GM18508 (cell line): ENCODE results near the gene PARP14.
"Not testable (repeated sequence)": the region's sequence is repeated elsewhere in the genome, so short reads cannot be mapped to it uniquely, and the experiment has no call there.

Experiments
- ATAC-seq: cut with Tn5 transposase; IDR thresholded peaks from one replicate; pipeline ENCODE4 v1.9.1; 2021; ENCODE audit warnings: moderate number of reproducible peaks; ENCODE audit not compliant: insufficient read depth, unreplicated experiment

The PARP14 gene

DNA sequence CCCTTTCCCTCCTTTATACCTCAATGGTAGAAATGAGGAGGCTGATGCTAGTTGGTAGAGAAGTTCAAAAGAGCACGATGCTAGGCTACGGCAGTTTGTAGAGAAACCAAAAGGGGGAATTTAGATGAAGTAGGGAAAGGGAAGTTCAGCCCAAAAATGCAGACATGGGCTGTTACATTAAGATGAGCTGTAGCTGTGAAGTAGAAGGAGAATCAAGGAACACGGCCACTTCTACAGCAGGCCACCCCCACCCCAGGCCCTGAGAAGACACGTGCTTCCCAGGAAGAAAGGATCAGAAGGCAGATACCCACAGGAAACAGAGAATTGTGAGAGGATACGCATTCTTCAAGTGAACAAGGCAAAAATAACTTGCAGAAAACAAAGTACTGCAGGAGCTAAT lies 2.1 kb upstream of the PARP14 start:
- no peak for ATAC-seq

DNA sequence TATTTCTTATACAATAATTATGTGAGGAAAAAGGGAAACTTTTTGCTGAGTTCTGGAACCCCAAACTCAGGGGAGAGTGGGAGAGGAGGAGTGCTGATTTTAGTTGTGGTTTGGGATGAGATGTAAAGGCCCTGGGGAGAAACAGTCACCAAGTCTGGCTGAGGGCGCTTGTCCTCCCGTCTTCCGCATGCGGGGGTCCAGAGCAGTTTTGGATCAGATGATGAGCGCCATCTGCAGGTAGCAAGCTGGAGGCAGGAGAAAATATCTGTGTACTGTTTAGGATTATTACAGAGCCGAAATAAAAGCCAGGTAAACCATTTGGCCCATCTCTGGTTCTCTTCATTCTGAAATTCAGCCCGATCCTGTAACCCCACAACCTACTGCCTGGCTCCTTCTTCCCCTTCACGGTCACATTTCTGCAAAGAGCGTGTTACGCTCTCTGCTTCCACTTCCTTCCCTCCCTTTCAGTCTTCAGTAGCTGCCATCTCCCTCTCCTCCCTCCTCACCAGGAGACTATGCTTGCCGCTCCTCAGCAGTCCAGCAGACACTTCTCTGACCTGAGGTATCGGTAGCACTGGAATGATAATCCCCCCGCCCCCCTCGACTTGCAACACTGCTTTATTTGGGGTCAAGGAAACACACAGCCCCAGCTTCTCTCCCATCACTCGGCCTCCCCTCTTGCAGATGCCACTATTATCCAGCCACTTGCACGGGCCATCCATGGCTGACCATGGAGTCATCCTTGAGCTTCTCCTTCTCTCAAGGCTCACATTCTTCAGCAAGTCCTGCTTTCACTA lies 1.4 kb upstream of the PARP14 start:
- ATAC-seq = no peak

DNA sequence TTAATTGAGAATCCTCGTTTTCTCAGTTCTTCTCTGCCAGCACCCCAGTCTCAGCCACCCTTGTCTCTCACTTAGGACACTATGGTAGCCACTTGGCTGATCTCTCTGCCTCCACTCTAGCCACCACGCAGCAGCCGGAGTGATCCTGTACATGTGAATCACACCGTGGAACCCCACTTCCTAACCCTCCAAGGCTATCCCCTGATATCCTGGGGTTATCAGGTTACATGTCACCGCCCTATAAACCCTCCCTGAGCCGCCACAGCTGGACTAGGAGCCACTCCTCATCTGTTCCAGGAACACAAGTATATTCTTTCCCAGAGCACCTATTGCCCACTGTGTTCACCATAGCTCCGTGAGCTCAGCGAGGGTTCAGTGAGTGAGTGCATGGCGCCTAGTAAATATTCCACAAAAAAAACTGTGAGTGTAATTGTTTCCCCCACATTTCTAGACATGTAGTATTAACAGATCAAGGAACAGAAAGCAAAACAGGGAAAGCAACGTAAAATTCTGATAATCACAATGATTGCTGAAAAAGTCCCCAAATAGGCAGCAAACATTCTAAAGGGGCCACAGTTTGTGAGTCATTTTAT lies 661 bp upstream of the PARP14 start:
- ATAC-seq = no peak

DNA sequence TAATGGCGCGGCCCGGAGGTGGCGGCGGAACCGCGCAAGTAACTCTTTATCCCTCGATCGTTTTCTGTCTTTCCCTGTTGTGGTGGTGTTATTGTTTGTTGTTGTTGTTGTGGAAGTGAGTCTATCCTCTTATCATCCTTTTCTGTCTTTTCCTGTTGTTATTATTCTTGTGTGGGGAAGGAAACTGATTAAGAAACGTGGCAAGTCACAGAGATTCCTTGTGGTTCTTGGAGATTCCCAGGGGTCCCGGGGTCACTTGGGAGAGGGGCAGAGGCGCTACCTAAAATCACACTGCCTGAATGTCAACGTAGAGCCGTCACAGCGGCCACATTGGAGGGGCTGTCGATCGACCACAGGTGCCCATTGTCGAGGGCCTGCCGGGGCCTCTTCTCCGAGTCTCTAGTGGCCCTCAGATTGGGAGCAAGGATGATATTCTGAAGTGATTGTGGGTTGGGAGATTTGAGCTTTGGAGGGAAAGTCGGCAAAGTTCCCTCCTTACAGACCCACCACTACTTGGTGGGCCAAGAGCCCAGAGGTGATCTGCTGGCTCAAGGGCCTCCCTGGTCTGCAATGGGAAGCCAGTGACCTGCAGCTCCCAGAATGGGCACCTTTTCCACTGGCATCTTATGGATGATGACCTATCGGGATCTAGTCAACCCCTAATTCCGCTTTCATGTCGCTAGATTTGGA lies 790 bp downstream of the PARP14 start:
- no peak for ATAC-seq

DNA sequence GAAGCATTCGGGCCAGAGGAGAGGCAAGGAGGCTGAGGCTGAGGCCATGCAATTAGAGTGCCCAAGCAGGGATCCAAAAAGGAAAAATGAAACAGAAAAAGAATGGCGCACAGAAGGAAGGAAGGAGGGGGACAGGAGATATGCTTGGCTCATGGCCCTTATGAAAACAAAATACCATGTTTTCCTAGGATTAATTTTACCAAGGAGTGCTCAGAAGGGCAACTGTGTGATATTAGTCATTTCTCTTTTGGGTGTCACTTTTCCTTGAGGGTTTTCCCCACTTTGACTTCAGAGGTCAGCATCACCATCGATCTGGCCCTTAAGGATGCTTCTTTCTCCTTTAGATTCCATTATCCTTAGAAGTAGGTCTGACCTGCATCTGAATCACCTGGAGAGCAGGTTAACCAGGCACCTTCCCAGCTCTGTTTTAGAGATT lies 1.4 kb downstream of the PARP14 start:
- ATAC-seq = no peak

DNA sequence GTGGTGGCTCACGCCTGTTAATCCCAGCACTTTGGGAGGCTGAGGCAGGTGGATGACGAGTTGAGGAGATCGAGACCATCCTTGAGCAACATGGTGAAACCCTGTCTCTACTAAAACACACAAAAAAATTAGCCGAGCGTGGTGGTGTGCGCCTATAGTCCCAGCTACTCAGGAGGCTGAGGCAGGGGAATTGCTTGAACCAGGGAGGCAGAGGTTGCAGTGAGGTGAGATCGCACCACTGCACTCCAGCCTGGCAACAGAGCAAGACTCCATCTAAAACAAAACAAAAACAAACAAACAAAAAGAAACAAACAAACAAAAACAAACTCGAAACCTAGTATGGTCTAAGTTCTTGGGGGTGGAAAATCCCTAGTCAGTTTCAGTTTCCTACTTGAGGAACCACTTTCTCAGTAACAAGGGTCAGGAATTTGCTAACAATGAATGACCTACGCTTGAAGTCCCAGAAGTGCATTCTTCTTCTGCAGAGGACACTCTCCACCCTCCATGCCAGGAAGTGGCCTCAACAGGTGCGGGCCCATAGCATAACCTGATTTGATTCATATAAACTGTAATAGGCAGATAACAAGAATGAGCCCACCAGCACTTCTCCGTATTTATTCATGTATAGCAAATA lies 2.3 kb downstream of the PARP14 start:
- not testable (repeated sequence) for ATAC-seq

DNA sequence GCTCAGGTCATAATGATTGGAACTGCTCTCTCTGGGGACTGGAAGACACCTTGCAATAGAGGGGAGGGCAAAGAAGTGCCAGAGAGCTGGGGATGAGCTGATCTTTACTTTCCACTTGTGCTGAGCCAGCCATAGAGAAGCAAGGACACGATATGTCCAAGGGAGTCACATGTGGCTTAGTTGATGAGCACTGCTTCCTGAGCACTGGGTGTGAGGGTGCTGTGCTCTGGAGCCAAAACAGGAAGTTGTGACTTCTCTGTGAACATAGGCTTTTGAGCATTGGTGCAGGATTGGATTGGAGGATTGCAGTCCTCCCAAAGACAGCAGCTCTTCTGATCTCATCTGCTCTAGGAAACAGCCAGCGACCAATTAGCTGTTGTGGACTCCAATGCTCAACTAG lies 6.7 kb downstream of the PARP14 start:
- ATAC-seq = no peak

DNA sequence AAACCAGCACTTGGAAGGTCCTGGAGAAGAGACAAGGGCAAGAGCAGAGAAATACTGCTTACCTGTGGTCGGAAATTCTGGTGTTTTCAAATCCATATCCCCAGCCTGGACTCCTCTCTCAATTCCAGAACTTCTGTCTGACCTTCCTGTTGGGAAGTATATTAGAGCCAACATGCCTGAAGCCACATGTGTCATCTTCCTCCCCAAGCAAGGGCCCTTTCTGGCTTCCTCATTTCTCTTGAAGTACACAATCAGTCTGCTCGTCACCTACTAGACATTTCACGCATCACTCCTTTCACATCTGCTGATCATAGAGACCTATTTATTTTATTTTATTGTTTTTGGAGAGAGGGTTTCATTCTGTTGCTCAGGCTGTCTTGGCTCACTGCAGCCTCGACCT lies 8.4 kb downstream of the PARP14 start:
- no peak for ATAC-seq

DNA sequence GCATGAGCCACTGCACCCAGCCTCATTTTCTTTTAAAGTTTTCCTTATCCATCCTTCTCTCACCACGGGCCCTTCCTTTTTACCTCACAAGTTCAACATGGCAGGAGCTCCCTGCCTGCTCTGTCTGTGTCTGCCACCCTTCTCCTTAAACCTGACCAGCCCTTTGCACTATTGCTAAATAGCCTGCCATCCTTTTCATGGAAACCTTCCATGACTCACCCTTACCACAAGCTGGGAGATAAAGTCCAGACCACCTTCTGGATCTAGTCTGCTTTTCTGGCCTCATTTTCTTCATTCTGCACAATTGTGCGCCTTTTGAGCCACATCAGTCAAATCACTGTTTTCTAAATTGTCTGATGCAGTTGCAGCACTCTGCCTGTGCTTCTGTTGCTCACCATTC lies 8.9 kb downstream of the PARP14 start:
- no peak for ATAC-seq

DNA sequence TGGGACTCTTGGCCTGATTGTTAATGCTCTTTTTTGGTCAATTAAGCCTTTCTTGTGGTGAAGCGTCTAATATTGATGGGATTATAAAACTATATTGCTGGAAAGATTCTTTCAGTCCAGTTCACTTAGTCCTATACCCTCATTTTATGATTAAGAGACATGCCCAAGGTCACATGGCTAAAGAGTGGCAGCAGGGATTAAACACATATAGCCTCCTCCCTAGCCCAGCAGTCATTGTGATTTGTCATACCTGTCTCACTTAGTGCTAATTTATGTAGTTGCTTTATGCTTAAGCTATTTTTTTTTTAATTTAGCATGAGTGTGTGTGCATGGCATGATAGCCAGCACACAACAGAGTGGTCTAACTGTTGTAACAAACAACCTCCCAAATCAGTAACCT lies 9.5 kb downstream of the PARP14 start:
- no peak for ATAC-seq

DNA sequence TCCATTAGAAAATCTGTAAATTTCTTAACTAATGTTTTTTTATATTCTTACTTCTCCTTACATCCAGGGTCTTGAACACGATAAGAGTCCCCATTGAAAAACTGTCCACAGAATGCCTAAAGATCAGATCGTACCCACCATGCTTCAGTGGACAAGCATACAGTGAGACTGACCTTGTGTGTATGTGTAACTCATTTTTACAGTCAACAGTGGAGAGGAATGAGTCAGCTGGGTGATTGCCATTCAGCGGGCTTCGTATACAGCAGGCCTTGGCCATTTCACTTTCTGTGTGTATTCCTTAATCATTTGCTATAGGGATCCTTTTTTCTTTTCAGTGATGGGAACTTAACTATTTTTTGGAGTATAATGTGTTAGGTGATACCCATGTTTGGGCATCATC lies 10.6 kb downstream of the PARP14 start:
- peak; percentile 69 for ATAC-seq

DNA sequence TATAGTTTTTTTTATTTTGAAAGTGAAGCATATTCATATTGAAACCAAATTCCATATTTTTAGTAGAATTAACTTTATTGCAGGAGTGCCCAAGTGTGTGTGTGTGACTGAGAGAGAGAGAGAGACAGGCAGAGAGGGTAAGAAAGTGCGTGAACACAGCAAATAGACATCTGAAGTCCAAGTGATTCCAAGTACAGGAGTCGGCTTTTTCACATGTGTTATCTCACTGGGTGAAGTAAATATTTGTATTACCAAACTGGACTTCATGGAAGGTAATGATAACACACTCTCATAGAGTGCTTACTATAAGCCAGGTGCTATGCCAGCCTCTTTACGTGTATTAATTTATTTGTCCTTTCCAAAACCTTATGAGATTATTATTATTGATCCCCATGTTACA lies 12.0 kb downstream of the PARP14 start:
- no peak for ATAC-seq

DNA sequence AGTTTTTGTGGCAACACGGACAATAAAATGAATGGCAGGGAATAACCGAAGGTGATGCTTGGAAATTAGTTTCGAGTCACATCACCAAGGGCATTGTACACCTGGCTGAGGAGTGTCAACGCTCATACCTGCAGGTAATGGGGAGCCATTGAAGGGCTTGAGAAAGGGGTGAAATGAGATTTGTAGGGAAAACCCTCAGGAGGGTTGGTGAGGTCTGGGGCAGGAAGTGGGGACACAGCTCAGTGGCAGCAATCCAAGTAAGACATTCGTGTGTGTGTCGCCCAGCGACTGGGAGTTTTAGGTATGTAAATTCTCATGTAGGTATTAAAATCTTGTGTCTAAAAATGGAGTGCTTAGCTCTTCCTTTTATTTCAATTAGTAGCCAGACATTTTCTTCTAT lies 14.3 kb downstream of the PARP14 start:
- peak; percentile 33 for ATAC-seq

DNA sequence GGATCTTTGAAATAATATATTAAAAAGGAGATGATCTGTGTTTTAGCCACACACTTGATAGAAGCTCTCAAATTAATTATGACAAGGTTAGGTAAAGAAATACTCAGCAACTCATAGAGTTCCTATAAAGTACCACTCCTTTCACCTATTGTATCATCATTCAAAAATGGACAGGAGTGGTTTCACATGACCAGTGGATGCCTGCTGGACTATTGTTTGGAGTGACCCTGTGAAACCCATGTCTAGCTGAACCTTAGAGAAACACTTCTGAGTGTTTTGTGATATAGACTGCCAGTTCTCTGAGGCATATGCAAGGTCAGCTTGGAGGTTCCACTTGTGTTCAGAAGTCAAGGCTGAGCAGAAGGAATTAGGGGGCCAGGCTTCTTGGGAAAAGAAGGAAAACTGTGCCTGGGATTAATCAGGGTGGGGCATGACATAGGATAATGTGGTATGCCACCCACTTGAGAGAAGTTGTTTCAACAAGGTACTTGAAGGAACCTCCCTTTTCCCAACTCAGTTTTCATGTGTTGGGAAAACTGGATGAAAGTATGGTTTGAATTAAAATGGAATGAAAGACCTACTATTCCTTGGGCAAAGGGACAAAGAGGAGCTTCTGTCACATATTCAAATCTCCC lies 15.4 kb downstream of the PARP14 start:
- ATAC-seq = no peak

DNA sequence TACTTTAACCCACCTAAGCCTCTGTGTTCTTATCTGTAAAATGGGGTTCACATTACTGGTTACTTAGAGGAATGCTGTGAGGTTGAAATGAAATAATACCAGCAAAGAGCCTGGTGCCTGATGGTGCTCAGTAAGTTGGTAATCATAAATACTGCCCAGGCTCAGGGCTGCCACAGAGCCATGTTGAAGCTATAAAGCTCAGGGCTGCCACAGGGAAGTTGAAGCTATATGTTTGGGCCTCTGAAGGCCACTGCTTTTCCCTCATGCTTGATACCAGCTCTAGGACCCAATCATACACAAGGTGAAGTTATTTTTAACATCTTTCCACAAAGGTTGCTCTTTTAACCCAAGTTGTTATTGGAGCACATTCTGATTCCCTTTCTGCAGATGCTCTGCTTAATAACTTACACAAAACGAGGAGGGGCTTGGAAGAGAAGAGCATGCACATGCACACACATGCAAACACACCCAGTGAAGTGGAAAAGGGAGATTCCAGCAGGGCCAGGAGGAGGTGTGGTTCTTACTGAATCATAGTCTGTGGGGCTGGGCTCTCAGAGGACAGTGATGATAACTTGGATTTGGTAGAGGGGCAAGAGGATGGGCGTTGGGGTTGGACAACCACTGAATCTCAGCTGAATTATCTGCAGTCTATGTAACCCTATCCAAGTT lies 17.4 kb downstream of the PARP14 start:
- peak; percentile 66 for ATAC-seq

DNA sequence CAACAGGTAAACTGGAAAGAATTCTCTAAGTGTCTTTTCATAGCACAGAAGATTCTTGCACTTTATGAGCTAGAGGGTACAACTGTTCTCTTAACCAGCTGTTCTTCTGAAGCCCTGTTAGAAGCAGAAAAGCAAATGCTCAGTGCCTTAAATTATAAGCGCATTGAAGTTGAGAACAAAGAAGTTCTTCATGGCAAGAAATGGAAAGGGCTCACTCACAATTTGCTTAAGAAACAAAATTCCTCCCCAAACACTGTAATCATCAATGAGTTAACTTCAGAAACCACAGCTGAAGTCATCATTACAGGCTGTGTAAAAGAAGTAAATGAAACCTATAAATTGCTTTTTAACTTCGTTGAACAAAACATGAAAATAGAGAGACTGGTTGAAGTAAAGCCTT lies 19.6 kb downstream of the PARP14 start:
- no peak for ATAC-seq

DNA sequence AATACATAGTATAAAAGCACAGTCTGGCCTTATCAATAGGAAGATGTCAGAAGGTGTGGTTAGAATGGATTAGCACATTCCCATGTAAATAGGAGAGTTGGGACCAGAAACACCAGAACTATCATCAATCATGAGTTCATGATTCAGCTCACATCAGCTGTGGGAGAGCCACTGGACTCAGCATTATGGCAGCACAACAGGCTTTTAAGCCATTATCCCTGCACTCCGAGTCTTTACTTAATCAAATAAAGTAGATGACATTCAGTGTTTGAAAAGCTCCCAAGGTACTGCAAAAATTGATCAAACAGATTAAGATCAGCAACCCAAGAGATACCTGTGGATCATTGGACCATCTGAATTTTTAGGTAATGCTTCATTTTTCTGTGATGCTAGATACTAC lies 24.7 kb downstream of the PARP14 start:
- ATAC-seq = no peak

DNA sequence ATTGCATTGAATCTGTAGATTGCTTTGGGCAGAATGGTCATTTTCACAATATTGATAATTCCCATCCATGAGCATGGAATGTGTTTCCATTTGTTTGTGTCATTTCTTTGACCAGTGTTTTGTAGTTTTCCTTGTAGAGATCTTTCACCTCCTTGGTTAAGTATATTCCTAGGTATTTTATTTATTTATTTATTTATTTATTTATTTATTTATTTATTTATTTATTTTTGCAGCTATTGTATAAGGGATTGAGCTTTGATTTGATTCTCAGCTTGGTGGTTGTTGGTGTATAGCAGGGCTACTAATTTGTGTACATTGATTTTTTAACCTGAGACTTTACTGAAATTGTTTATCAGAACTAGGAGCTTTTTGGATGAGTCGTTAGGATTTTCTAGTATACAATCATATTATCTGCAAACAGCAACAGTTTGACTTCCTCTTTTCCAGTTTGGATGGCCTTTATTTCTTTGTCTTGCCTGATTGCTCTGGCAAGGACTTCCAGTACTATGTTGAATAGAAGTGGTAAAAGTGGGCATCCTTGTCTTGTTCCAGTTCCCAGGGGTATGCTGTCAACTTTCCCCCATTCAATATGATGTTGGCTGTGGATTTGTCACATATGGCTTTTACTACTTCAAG lies 30.1 kb downstream of the PARP14 start:
- ATAC-seq = not testable (repeated sequence)

DNA sequence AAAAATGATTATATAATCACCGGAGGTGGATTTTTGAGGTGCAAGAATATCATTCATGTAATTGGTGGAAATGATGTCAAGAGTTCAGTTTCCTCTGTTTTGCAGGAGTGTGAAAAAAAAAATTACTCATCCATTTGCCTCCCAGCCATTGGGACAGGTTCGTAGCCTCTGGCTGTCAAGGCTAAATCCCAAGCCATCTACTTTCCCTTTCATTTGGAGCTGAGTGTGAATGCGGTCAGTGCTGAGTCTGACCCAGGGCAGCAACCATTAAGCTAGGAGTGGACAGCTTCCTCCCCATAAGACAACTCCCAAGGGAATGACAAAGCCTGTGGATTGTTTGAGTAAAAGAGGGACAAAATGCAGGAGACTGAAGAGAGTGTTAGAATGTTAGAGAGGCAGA lies 33.6 kb downstream of the PARP14 start:
- no peak for ATAC-seq

DNA sequence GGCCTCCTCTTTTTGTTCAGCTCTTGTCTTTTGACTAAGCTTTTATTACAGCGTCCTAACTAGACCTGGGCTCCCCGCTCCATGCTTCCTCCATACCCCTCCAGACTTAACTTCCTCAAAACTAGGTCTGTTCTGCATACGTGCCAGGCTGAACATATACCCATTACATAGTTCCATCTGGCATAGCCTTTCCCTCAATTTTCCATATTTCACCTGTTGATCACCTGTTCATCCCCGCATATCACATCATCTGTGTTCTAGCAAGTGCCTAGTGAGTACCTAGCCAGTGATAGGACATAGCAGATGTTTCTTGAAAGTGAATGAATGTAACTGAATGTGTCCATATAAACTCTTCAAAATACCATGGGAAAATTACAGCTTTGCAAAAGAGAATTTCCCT lies 36.0 kb downstream of the PARP14 start:
- ATAC-seq = no peak
